ENCODE data around the gene CDK2. TPM values are rescaled to one million over a fixed set of nuclear protein-coding genes. Genes with fewer than 3 reads are reported as not detected.

CDK2 gene
- total and polyA plus RNA-seq, 2 of the 4 experiments (the other 2 are of a cell fraction), result 42.5 to 61.7 TPM

- peak overlapping the region; percentile 92 for H3K4me2 ChIP-seq (ENCODE audit: low read depth, low read length)
- H3K27me3 ChIP-seq (ENCODE audit: control insufficient read depth, insufficient read depth, low read length), result no peaks in the 10 kb centered on the region
- peaks cover 2% of the 10 kb centered on the region; the same call in 1 of the 2 replicates for H3K36me3 ChIP-seq (ENCODE audit: control insufficient read depth, insufficient read depth, low read length)
- CTCF ChIA-PET, result interaction anchor here (1.4 kb wide), 1 partner anchor 8 kb away, joined by 3 read pairs; no protein-coding TSS in a partner anchor
- peaks cover 16% of the 10 kb centered on the region for H3K9me1 ChIP-seq (ENCODE audit: insufficient read depth, low read length)
- H3K23ac ChIP-seq (ENCODE audit: low read depth, low read length), result peak overlapping the region; percentile 95
- in situ Hi-C loops (cut with MboI; ENCODE audit: low sequenced_read_pairs) (no loop called here), dilution Hi-C loops (cut with HindIII; ENCODE audit: low sequenced_read_pairs, unreplicated experiment) (no loop called here), intact Hi-C loops (cut with micrococcal nuclease) (loop anchor here (5.0 kb wide), 2 partner anchors 115 to 190 kb away; partner anchors contain the start of genes GDF11, ORMDL2 and SARNP)
- peak overlapping the region; percentile 84 for H3K27ac ChIP-seq (ENCODE audit: insufficient read depth, low read length)
- H3K4me3 ChIP-seq (ENCODE audit: insufficient read depth, low read depth, low read length), result peak overlapping the region; percentile 78
- peak overlapping the region; percentile 96 for H2AK9ac ChIP-seq (replicated peaks; ENCODE audit: low read depth, low read length, poor library complexity)
- H2BK20ac ChIP-seq (ENCODE audit: low read depth, low read length), result peak overlapping the region; percentile 29; the same call in 1 of the 2 replicates
- no CpG with 5 or more reads among the region's 4 CpGs for WGBS, 2 experiments (ENCODE audit: extremely low coverage in 2 of 2, insufficient read length in 1 of 2)
- peak overlapping the region; percentile 92 for H3K4ac ChIP-seq (ENCODE audit: low read depth, low read length)
- peaks cover 18% of the 10 kb centered on the region for H3K4me1 ChIP-seq (ENCODE audit: control insufficient read depth, insufficient read depth, low read length)
- DNase-seq, result peak; percentile 33
- peak overlapping the region; percentile 41 for H3K18ac ChIP-seq (ENCODE audit: low read depth, low read length)
- POLR2A ChIA-PET (ENCODE audit: unreplicated experiment), result no interaction called here
- peak overlapping the region; percentile 62; the same call in 1 of the 2 replicates for H3K56ac ChIP-seq (ENCODE audit: extremely low read depth, insufficient read depth, low read length)
- BruUV-seq (replicated peaks), result no TSS peak
- H2AFZ ChIP-seq (replicated peaks; ENCODE audit: low read length, poor library complexity), result peak overlapping the region; percentile 88
- H4K91ac ChIP-seq (ENCODE audit: insufficient read depth, low read depth, low read length), result peak overlapping the region; percentile 84
- peak overlapping the region; percentile 82 for H2BK120ac ChIP-seq (ENCODE audit: low read depth, low read length)
- H4K20me1 ChIP-seq (ENCODE audit: insufficient read depth, low read length), result no peaks in the 10 kb centered on the region
- H2BK15ac ChIP-seq (ENCODE audit: low read depth, low read length), result peak overlapping the region; percentile 15; the same call in 2 of the 3 replicates
- TF ChIP-seq NFE2L2 (IDR thresholded peaks at IDR 0.05; ENCODE audit: low read depth, low read length), result no peak
- no peak for TF ChIP-seq CTCF (conservative IDR thresholded peaks at IDR 0.05; ENCODE audit: low read depth, low read length)
- no peak for TF ChIP-seq POLR2A (IDR thresholded peaks at IDR 0.05; ENCODE audit: low read depth, low read length)
- TF ChIP-seq SMC3 (IDR thresholded peaks at IDR 0.05; ENCODE audit: low read depth, low read length), result no peak
- TF ChIP-seq RAD21 (IDR thresholded peaks at IDR 0.05; ENCODE audit: low read length), result no peak
- TF ChIP-seq USF2 (IDR thresholded peaks at IDR 0.05; ENCODE audit: low read depth, low read length), result no peak
- no peak for TF ChIP-seq MAZ (IDR thresholded peaks at IDR 0.05; ENCODE audit: borderline replicate concordance, low read depth, low read length)
- no peak for TF ChIP-seq RFX5 (IDR thresholded peaks at IDR 0.05; ENCODE audit: low read depth, low read length)
- peak overlapping the region; percentile 37 to 87 for H4K8ac ChIP-seq (ENCODE audit: low read depth in 2 of 2, low read length in 2 of 2)
- peaks cover 31 to 82% of the 10 kb centered on the region in 2 experiments for H3K79me1 ChIP-seq (ENCODE audit: low read depth in 1 of 2, low read length in 2 of 2)
- no peaks in the 10 kb centered on the region for H3K9me3 ChIP-seq (ENCODE audit: control insufficient read depth, insufficient read depth, low read length)
- peak overlapping the region; percentile 89 for H3K14ac ChIP-seq (replicated peaks; ENCODE audit: low read depth, low read length)
- ATAC-seq (ENCODE audit: low read depth), result peak; percentile 4; the same call in 1 of the 2 replicates
- H2BK5ac ChIP-seq (ENCODE audit: low read depth, low read length, poor library complexity, severe bottlenecking), result peak overlapping the region; percentile 89
- H2AK5ac ChIP-seq (ENCODE audit: low read depth, low read length), result peak overlapping the region; percentile 94
- H3K9ac ChIP-seq (ENCODE audit: low read depth, low read length), result peak overlapping the region; percentile 90
- peak overlapping the region; percentile 45 for H4K5ac ChIP-seq (ENCODE audit: low read depth, low read length)
Observed at GRCh38 chr12:55932551-55932910, 34.1 kb upstream of the CDK2 start.
